Activated naive CD8-positive, alpha-beta T cell treated with anti-CD3 and anti-CD28 coated beads, Interleukin-2, amount 50 U/mL, for 24 hours (primary cell): Measurements from ENCODE around the gene COA3.

ENCODE experiments used
- ATAC-seq: fragments of 150-1000 bp; cut with Tn5 transposase; one replicate; pipeline ENCODE4 v1.10.0; 2021
- DNase-seq: peaks from one replicate; pipeline ENCODE4 v3.0.0; 2021
- H3K27ac Mint-ChIP-seq: one replicate; pipeline ENCODE4 v1.8.0; 2021; ENCODE audit warnings: mild to moderate bottlenecking, mixed read lengths
- H3K27me3 Mint-ChIP-seq: one replicate; pipeline ENCODE4 v1.8.0; 2021; ENCODE audit warnings: mixed read lengths
- H3K36me3 Mint-ChIP-seq: one replicate; pipeline ENCODE4 v1.8.0; 2021; ENCODE audit warnings: low read depth, mixed read lengths
- H3K4me1 Mint-ChIP-seq: one replicate; pipeline ENCODE4 v1.8.0; 2021; ENCODE audit warnings: mixed read lengths
- H3K4me3 Mint-ChIP-seq: one replicate; pipeline ENCODE4 v1.8.0; 2021; ENCODE audit warnings: mild to moderate bottlenecking, moderate library complexity, mixed read lengths
- H3K9me3 Mint-ChIP-seq: one replicate; pipeline ENCODE4 v1.8.0; 2021; ENCODE audit warnings: mixed read lengths

Gene COA3

DNA sequence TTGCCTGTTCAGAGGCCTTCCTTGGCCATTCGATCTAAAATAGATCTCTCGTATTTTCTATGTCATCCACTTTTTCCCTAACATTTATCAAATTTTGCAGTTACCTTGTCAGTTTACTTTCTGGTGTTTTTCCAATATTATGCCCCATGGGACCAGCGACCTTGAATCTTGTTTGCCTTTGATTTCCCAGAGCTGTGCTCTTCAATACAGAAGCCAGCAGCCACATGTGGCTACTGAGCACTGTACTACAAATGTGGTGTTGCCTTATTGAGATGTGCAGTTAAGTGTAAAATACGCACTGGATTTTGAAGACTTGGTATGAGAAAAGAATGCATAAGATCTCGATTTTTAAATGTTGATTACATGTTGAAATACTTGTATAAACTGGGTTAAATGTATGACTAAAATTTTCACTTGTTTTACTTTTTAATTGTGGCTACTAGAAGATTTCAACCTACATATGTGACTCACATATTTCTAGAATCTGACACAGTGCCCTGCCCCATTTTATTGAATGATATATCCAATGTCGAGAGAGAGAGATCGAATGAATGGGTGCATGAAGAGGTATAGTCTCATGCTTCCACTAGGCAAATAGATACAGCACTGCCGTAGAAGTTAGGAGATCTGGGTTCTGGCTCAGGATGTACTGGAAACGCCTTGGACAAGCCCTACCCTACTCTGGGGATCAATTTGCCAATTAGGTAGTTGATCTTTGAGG is 33.9 kb upstream of the COA3 start:
- peak overlapping the region; percentile 96 for H3K4me3 Mint-ChIP-seq
- H3K27me3 Mint-ChIP-seq, result peaks cover 2% of the 10 kb centered on the region
- H3K4me1 Mint-ChIP-seq, result peaks cover 29% of the 10 kb centered on the region
- H3K27ac Mint-ChIP-seq, result peak overlapping the region; percentile 99
- H3K36me3 Mint-ChIP-seq, result peaks cover 26% of the 10 kb centered on the region
- DNase-seq (no peak), ATAC-seq (peak; percentile 21)
- no peaks in the 10 kb centered on the region for H3K9me3 Mint-ChIP-seq

DNA sequence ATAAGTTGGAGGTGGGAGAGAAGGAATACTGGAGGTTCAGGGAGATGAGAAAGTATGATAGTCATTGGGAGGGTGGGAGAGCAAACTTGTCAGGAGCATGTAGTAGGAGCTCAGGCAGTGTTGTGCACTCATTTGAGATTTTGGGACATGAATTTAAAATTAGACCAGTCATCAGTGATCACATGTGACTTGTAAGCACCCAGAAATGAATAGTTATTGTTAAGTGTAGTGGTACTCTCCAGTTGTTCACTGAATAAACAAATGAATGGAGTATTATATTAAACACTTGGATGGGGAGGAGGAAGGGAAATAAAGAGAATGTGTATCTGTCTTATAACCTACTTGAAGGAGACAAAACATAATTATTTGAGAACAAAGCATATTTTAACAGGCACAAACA is 32.5 kb upstream of the COA3 start:
- peaks cover 25% of the 10 kb centered on the region for H3K4me1 Mint-ChIP-seq
- ATAC-seq, result no peak
- no peak overlapping the region for H3K27ac Mint-ChIP-seq
- H3K9me3 Mint-ChIP-seq, result no peaks in the 10 kb centered on the region
- no peak overlapping the region for H3K4me3 Mint-ChIP-seq
- no peak for DNase-seq
- H3K27me3 Mint-ChIP-seq, result peaks cover 3% of the 10 kb centered on the region
- H3K36me3 Mint-ChIP-seq, result peaks cover 18% of the 10 kb centered on the region

DNA sequence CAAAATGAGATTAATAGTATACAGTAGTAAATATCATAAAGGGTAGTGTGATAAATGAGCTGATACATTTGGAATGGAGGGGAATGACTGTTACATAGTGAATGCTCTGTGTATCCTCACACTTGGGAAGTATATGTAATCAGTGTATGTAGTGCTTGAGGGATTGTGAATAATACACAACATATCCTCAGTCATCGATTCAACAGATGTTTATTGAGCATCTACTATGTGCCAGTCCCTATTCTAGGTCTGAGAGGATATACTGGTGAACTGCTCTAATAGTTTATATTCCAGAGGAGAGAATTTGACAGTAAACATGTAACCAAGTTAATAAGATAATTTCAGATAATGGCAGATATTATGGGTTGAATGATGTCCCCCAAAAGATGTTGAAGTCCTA is 29.0 kb upstream of the COA3 start:
- Mint-ChIP-seq H3K36me3 (peaks cover 2% of the 10 kb centered on the region), H3K27ac (no peak overlapping the region), H3K27me3 (peaks cover 3% of the 10 kb centered on the region), H3K9me3 (no peaks in the 10 kb centered on the region), H3K4me1 (peaks cover 23% of the 10 kb centered on the region), H3K4me3 (no peak overlapping the region)
- ATAC-seq, result no peak
- no peak for DNase-seq

DNA sequence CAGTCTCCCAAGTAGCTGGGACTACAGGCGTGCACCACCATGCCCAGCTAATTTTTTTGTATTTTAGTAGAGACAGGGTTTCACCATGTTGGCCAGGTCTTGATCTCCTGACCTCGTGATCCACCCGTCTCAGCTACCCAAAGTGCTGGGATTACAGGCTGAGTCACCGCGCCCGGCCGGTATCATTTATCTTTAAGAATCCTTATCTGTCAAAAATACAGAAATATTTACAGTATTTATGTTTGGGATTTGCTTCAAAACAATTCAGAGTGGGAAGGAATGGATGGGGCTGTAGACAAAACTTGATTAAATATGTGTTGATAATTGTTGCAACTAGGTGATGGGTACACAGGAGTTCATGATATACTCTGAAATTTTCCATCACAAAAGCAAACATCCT is 22.7 kb upstream of the COA3 start:
- Mint-ChIP-seq H3K27me3 (no peaks in the 10 kb centered on the region), H3K36me3 (peaks cover 32% of the 10 kb centered on the region), H3K4me3 (no peak overlapping the region), H3K9me3 (no peaks in the 10 kb centered on the region), H3K27ac (no peak overlapping the region), H3K4me1 (peaks cover 35% of the 10 kb centered on the region)
- ATAC-seq (no peak), DNase-seq (no peak)

DNA sequence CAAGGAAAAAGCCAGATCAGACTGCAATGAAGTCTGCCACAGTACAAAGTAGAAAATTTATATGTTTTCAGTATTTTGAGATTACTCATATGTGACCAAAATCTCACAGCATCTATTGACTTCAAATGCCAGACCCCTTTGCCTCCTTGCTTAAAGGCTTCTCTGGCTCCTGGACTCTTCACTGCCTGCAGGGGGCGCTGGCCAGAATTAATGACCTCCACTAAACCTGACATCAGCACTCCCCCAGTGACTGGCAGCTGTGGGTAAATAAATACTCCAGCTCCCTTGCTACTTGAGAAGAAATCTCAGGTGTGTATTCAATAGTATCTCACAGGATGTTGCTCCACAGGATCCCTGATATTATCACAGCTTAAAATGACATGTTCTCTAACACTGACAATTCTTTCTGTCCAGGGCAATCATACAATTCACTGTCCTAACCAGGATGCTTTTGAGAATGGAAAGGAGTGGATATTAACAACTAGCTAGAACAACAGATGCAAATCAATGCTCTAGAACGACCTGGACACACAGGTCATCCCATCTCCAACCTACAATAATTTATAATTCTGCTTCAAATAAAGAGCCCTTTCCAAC is 21.5 kb upstream of the COA3 start:
- peaks cover 40% of the 10 kb centered on the region for H3K36me3 Mint-ChIP-seq
- peak overlapping the region; percentile 5 for H3K27ac Mint-ChIP-seq
- H3K4me1 Mint-ChIP-seq, result peaks cover 35% of the 10 kb centered on the region
- H3K4me3 Mint-ChIP-seq, result no peak overlapping the region
- DNase-seq (peak; percentile 79), ATAC-seq (peak; percentile 30)
- no peaks in the 10 kb centered on the region for H3K9me3 Mint-ChIP-seq
- no peaks in the 10 kb centered on the region for H3K27me3 Mint-ChIP-seq

DNA sequence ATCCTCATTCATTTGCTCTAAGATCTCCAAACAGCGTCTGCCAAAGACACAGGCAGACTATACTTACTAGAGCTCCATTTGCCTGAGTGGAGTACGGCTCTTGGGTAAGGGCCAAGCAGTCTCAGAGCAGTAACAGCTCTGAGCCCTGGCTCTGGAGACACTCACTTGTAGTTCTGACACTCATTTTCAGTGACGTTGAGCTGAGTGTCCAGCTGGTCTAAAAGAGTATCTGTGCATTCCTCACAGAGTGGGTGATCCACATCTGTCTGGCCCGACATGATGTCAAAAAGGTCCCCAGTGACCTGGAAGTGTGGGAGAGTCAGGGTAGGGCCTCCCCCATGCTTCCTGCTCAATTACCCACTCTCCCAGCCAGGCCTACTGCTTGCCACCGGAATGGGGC is 19.9 kb upstream of the COA3 start:
- H3K4me1 Mint-ChIP-seq, result peaks cover 26% of the 10 kb centered on the region
- no peaks in the 10 kb centered on the region for H3K9me3 Mint-ChIP-seq
- H3K4me3 Mint-ChIP-seq, result no peak overlapping the region
- no peak overlapping the region for H3K27ac Mint-ChIP-seq
- H3K27me3 Mint-ChIP-seq, result no peaks in the 10 kb centered on the region
- DNase-seq, result no peak
- ATAC-seq, result no peak
- H3K36me3 Mint-ChIP-seq, result peaks cover 56% of the 10 kb centered on the region

DNA sequence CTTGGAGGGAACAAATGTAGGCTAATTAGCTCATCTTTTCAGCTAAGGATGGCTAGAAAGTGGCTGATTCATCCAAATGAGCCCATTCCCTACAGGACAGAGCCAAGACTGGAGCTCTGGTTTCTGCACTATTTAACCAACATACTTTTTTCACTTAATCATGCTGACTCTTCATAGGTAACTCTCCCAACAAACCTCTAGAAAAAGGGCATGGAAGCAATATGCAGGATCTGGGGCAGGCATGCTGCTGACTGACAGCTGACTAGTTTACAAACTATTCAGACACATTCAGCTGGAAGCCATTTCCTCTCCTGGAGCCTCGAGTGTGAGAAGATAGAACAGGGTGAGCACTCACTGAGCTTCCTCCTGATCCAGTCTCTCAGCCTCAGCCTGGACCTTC is 19.4 kb upstream of the COA3 start:
- no peak for ATAC-seq
- DNase-seq, result no peak
- H3K36me3 Mint-ChIP-seq, result peaks cover 56% of the 10 kb centered on the region

DNA sequence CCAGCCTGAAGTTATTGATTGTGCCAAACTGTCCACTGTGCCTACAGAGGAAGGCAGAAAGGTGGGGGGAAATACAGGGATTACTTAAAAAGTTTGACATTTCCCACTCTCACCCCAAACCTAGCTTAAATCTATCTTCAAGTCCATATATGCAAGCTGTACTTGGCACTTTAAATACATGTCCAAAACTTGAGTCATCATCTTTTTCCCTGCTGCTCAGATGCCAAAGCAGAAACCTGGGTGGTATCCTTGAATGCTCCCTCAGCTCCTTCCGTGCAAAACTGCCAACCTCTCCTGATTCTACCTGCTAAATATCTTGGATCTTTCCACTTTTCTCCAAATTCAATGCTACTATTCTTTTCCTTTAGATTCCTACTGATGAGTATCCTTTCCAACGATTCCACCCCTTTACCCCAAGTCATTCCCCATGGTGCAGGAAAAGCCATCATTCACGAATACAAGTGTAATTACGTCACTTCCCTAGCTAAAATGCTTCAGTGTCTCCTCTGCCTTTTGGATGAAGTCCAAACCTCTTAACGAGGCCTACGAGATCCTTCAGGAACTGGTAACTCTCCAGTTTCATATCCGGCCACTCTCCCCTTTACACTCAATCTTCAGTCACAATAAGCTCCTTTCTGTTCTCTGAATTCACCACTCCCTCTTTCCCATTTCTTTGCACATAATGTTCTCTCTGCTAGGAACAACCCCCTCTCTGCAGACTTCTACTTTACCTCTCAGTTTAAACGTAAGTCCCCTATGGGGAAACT is 16.3 kb upstream of the COA3 start:
- no peaks in the 10 kb centered on the region for H3K27me3 Mint-ChIP-seq
- no peak overlapping the region for H3K27ac Mint-ChIP-seq
- H3K4me1 Mint-ChIP-seq, result no peaks in the 10 kb centered on the region
- ATAC-seq (no peak), DNase-seq (no peak)
- H3K4me3 Mint-ChIP-seq, result no peak overlapping the region
- no peaks in the 10 kb centered on the region for H3K9me3 Mint-ChIP-seq
- H3K36me3 Mint-ChIP-seq, result peaks cover 53% of the 10 kb centered on the region

More for the DNA sequence above, 19.4 kb upstream of the COA3 start:
- peaks cover 24% of the 10 kb centered on the region for H3K4me1 Mint-ChIP-seq
- no peaks in the 10 kb centered on the region for H3K9me3 Mint-ChIP-seq
- H3K27ac Mint-ChIP-seq, result no peak overlapping the region
- no peak overlapping the region for H3K4me3 Mint-ChIP-seq
- no peaks in the 10 kb centered on the region for H3K27me3 Mint-ChIP-seq

DNA sequence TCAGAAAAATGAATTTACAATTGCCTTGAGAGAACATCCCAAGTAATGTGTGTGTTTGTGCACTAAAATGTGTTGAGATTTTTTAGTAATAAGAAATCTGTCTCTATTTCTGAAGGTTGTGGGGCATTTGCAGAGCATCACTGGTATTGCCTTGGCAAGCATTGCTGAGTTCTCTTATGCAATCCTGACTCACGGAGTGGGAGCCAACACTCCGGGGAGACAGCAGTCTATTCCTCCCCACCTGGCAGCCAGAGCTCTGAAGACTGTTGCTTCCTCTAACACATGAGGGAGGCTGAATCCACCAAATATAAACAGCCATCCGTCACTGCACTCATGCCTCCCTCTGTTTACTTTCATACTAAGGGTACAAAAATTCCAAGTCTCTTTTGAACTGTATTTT is 10.7 kb upstream of the COA3 start:
- H3K27ac Mint-ChIP-seq, result no peak overlapping the region
- no peaks in the 10 kb centered on the region for H3K27me3 Mint-ChIP-seq
- no peaks in the 10 kb centered on the region for H3K9me3 Mint-ChIP-seq
- ATAC-seq, result no peak
- H3K4me3 Mint-ChIP-seq, result no peak overlapping the region
- H3K4me1 Mint-ChIP-seq, result no peaks in the 10 kb centered on the region
- no peak for DNase-seq
- peaks cover 17% of the 10 kb centered on the region for H3K36me3 Mint-ChIP-seq

DNA sequence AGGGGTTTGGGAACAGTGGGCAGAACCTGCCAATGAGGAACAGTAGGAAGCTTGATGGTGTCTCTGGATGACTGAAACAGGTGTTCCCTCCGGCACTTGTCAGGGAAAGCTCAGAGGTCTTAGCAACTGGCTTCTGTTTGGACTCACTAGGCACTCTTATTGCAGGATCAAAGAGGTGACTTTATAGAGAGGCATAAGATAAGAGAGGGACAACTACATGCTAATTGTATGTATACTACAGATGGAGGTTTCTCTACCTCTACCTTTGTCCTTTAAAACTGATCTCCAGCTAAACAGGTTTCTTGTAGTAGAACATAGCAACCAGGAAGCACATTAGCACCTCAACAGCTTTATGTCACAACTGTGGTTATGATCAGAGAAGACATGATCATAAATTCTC is 7.7 kb upstream of the COA3 start:
- H3K36me3 Mint-ChIP-seq, result peaks cover 9% of the 10 kb centered on the region
- no peak overlapping the region for H3K27ac Mint-ChIP-seq
- ATAC-seq (no peak), DNase-seq (no peak)
- no peaks in the 10 kb centered on the region for H3K9me3 Mint-ChIP-seq
- no peaks in the 10 kb centered on the region for H3K27me3 Mint-ChIP-seq
- H3K4me1 Mint-ChIP-seq, result no peaks in the 10 kb centered on the region
- H3K4me3 Mint-ChIP-seq, result no peak overlapping the region

DNA sequence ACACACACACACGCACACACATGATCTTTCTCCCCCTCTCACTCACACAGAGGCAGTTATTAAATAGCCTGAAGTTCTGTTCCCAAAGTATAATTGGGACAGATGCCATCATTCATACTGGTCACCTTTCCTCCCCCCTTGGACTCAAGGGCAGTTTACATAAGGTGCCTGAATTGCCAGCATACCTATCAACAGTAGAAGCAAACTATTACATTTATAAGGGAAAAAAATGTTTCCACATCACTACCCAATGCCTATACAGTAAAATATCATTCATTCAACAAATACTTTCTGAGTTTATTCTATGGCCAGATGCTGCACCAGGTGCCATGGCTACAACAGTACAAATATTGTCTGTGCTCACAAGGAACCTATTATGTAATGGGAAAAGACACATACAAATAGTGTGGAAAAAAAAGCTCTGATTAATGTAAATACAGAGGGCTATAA is 6.4 kb upstream of the COA3 start:
- DNase-seq, result no peak
- Mint-ChIP-seq H3K27ac (no peak overlapping the region), H3K4me3 (no peak overlapping the region), H3K36me3 (no peaks in the 10 kb centered on the region), H3K27me3 (no peaks in the 10 kb centered on the region), H3K9me3 (no peaks in the 10 kb centered on the region), H3K4me1 (no peaks in the 10 kb centered on the region)
- ATAC-seq, result no peak

DNA sequence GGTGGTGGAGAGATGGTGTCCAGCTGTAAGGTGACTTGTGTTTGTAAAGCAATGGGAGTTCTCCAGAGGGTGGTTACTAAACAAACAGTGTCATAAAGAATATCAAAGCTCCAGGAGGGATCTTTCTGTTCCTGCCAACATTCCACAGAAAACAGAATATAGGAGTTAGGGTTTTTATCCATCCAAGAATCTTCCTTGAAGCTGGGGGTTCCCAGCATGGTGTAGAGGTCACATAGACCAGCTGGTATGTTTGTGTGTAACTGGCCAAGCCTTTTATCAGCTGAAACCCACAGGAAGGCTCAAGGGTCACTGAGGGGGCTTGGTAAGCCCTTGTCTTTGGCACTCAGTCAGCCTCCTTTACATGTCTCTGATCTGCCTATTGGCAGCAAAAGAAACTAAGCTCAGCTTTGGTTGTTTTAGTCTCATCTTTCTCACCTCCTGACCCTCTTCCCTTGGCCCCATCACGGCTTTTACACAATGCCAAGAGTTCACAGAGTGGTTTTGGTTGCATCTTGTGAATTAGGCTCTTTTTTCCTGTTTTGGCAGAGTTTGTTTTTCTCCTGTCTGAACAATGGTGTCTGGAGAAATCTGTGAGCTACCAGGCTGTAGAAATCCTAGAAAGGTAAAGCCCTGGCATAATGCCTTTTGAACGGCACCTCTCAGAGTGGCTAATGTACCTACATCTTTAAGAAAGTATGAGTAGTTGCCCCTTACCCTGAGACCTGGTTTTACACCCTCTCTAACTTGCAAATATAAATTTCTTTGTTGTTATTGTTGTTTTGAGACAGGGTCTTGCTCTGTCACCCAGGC is 4.8 kb upstream of the COA3 start:
- peaks cover 2% of the 10 kb centered on the region for H3K27me3 Mint-ChIP-seq
- H3K27ac Mint-ChIP-seq, result no peak overlapping the region
- peaks cover 2% of the 10 kb centered on the region for H3K36me3 Mint-ChIP-seq
- H3K9me3 Mint-ChIP-seq, result peaks cover 4% of the 10 kb centered on the region
- DNase-seq (no peak), ATAC-seq (no peak)
- peaks cover 6% of the 10 kb centered on the region for H3K4me1 Mint-ChIP-seq
- no peak overlapping the region for H3K4me3 Mint-ChIP-seq

DNA sequence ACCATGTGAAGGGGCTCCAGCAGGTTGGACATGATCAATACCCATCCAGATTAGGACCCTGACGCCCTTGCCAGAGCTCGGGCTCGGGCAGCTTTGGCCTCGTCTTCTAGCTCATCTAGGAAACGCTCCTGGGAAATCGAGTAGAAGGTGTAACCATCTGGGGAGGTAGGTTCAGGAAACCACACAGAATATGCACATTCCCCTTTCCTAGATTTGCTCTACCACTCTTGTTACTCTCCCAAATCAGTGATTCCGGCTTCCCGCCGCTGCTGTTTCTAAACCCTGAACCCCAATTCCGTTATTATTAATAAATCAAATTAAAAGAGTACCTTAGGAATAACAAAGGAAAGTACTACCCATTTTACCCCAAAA is 507 bp downstream of the COA3 start:
- no peak for ATAC-seq
- Mint-ChIP-seq H3K9me3 (peaks cover 4% of the 10 kb centered on the region), H3K4me3 (peak overlapping the region; percentile 89)

More for the DNA sequence above, 507 bp downstream of the COA3 start:
- peaks cover 6% of the 10 kb centered on the region for H3K36me3 Mint-ChIP-seq
- peaks cover 18% of the 10 kb centered on the region for H3K4me1 Mint-ChIP-seq
- H3K27ac Mint-ChIP-seq, result peak overlapping the region; percentile 70
- H3K27me3 Mint-ChIP-seq, result peaks cover 2% of the 10 kb centered on the region
- DNase-seq, result no peak
